Neuron (in vitro differentiated cells): ENCODE data around the gene MAPKAP1.

ENCODE experiments used
- H2AFZ ChIP-seq: one replicate; pipeline ENCODE4 v1.6.1; 2013; ENCODE audit warnings: low read depth, mild to moderate bottlenecking, inconsistent platforms, low read length, moderate library complexity
- H3K27me3 ChIP-seq: one replicate; pipeline ENCODE4 v1.6.1; 2013; ENCODE audit warnings: low read length; ENCODE audit not compliant: insufficient read depth
- H3K36me3 ChIP-seq: one replicate; pipeline ENCODE4 v1.6.1; 2013; ENCODE audit warnings: low read length; ENCODE audit not compliant: insufficient read depth
- H3K4me1 ChIP-seq: one replicate; pipeline ENCODE4 v1.6.1; 2013; ENCODE audit warnings: low read length; ENCODE audit not compliant: insufficient read depth
- H3K4me3 ChIP-seq: 2 replicates; pipeline ENCODE4 v1.5.1; 2013; ENCODE audit warnings: mild to moderate bottlenecking, low read length, moderate library complexity
- H3K9me3 ChIP-seq: one replicate; pipeline ENCODE4 v1.6.1; 2013; ENCODE audit warnings: low read length

Gene MAPKAP1

GRCh38 chr9:125549039-125549438 is 158.0 kb downstream of the MAPKAP1 start:
- no peak overlapping the region for H2AFZ ChIP-seq
- no peaks in the 10 kb centered on the region for H3K27me3 ChIP-seq
- H3K4me3 ChIP-seq, result no peak overlapping the region
- peaks cover 34% of the 10 kb centered on the region for H3K4me1 ChIP-seq
- H3K36me3 ChIP-seq, result no peaks in the 10 kb centered on the region
- no peaks in the 10 kb centered on the region for H3K9me3 ChIP-seq

GRCh38 chr9:125548141-125548540 is 158.9 kb downstream of the MAPKAP1 start:
- Histone ChIP-seq H3K27me3 (no peaks in the 10 kb centered on the region), H2AFZ (no peak overlapping the region), H3K4me3 (no peak overlapping the region), H3K36me3 (no peaks in the 10 kb centered on the region), H3K4me1 (peaks cover 34% of the 10 kb centered on the region), H3K9me3 (no peaks in the 10 kb centered on the region)

- Histone ChIP-seq H3K4me3 (no peak overlapping the region), H3K36me3 (no peaks in the 10 kb centered on the region), H3K27me3 (no peaks in the 10 kb centered on the region), H3K9me3 (no peaks in the 10 kb centered on the region), H3K4me1 (peaks cover 34% of the 10 kb centered on the region), H2AFZ (no peak overlapping the region)
Measured at GRCh38 chr9:125547368-125547767, 159.6 kb downstream of the MAPKAP1 start.

- Histone ChIP-seq H3K4me3 (no peak overlapping the region), H3K4me1 (peaks cover 28% of the 10 kb centered on the region), H3K9me3 (no peaks in the 10 kb centered on the region), H2AFZ (no peak overlapping the region), H3K27me3 (no peaks in the 10 kb centered on the region), H3K36me3 (no peaks in the 10 kb centered on the region)
Measured at GRCh38 chr9:125545845-125546244, 161.2 kb downstream of the MAPKAP1 start.

- Histone ChIP-seq H3K9me3 (no peaks in the 10 kb centered on the region), H2AFZ (no peak overlapping the region), H3K4me1 (peaks cover 21% of the 10 kb centered on the region), H3K27me3 (no peaks in the 10 kb centered on the region), H3K4me3 (no peak overlapping the region), H3K36me3 (no peaks in the 10 kb centered on the region)
Measured at GRCh38 chr9:125544988-125545651, 161.9 kb downstream of the MAPKAP1 start.

- Histone ChIP-seq H3K4me1 (peaks cover 15% of the 10 kb centered on the region), H3K27me3 (no peaks in the 10 kb centered on the region), H2AFZ (no peak overlapping the region), H3K9me3 (no peaks in the 10 kb centered on the region), H3K36me3 (no peaks in the 10 kb centered on the region), H3K4me3 (no peak overlapping the region)
Measured at GRCh38 chr9:125544484-125544883, 162.5 kb downstream of the MAPKAP1 start.

GRCh38 chr9:125541840-125542243 is 165.2 kb downstream of the MAPKAP1 start:
- Histone ChIP-seq H3K4me3 (no peak overlapping the region), H3K27me3 (no peaks in the 10 kb centered on the region), H3K4me1 (peaks cover under 1% of the 10 kb centered on the region), H3K36me3 (no peaks in the 10 kb centered on the region), H2AFZ (no peak overlapping the region), H3K9me3 (no peaks in the 10 kb centered on the region)

GRCh38 chr9:125540497-125540896 is 166.5 kb downstream of the MAPKAP1 start:
- Histone ChIP-seq H2AFZ (no peak overlapping the region), H3K4me1 (no peaks in the 10 kb centered on the region), H3K9me3 (no peaks in the 10 kb centered on the region), H3K36me3 (no peaks in the 10 kb centered on the region), H3K4me3 (no peak overlapping the region), H3K27me3 (no peaks in the 10 kb centered on the region)

GRCh38 chr9:125538092-125538473 is 168.9 kb downstream of the MAPKAP1 start:
- Histone ChIP-seq H3K9me3 (no peaks in the 10 kb centered on the region), H3K4me3 (no peak overlapping the region), H3K4me1 (no peaks in the 10 kb centered on the region), H2AFZ (no peak overlapping the region), H3K36me3 (peaks cover 4% of the 10 kb centered on the region), H3K27me3 (no peaks in the 10 kb centered on the region)

GRCh38 chr9:125537442-125538091 is 169.4 kb downstream of the MAPKAP1 start:
- Histone ChIP-seq H3K4me3 (no peak overlapping the region), H3K27me3 (no peaks in the 10 kb centered on the region), H3K9me3 (no peaks in the 10 kb centered on the region), H3K36me3 (peaks cover 4% of the 10 kb centered on the region), H2AFZ (no peak overlapping the region), H3K4me1 (no peaks in the 10 kb centered on the region)

GRCh38 chr9:125536776-125537175 is 170.2 kb downstream of the MAPKAP1 start:
- Histone ChIP-seq H3K36me3 (peaks cover 4% of the 10 kb centered on the region), H2AFZ (no peak overlapping the region), H3K4me3 (no peak overlapping the region), H3K4me1 (no peaks in the 10 kb centered on the region), H3K9me3 (no peaks in the 10 kb centered on the region), H3K27me3 (no peaks in the 10 kb centered on the region)

GRCh38 chr9:125536167-125536772 is 170.7 kb downstream of the MAPKAP1 start:
- peaks cover 4% of the 10 kb centered on the region for H3K36me3 ChIP-seq
- no peaks in the 10 kb centered on the region for H3K4me1 ChIP-seq
- no peak overlapping the region for H2AFZ ChIP-seq
- no peaks in the 10 kb centered on the region for H3K27me3 ChIP-seq
- no peak overlapping the region for H3K4me3 ChIP-seq
- no peaks in the 10 kb centered on the region for H3K9me3 ChIP-seq

- H3K4me3 ChIP-seq, result no peak overlapping the region
- H2AFZ ChIP-seq, result no peak overlapping the region
- H3K36me3 ChIP-seq, result peaks cover 4% of the 10 kb centered on the region
- no peaks in the 10 kb centered on the region for H3K27me3 ChIP-seq
- no peaks in the 10 kb centered on the region for H3K4me1 ChIP-seq
- H3K9me3 ChIP-seq, result no peaks in the 10 kb centered on the region
Measured at GRCh38 chr9:125534971-125535701, 171.9 kb downstream of the MAPKAP1 start.
